K562 (cell line): ENCODE measurements around the gene LPCAT2. TPM values are rescaled to one million over a fixed set of nuclear protein-coding genes. Genes with fewer than 3 reads are reported as not detected.
A peak's percentile ranks its signal among the peaks of the same experiment; 100 is the strongest.

Experiments
- ATAC-seq: fragments of 200-7000 bp; cut with Tn5 transposase; 3 replicates; pipeline ENCODE4 v1.9.1; 2020; ENCODE audit warnings: moderate library complexity
- BruUV-seq: library from RNA; stranded (reverse); fragments of 400-500 nt; replicated peaks from 2 replicates; lab custom pipeline; 2021; lab: Mats Ljungman, UMichigan
- CTCF ChIA-PET: fragments of 300-600 bp; formaldehyde crosslinking; extraction: SDS; loops from one replicate; lab custom pipeline; 2021; ENCODE audit warnings: low intra/inter-chr PET ratio; lab: Yijun Ruan, JAX
- POLR2A ChIA-PET: fragments of 300-600, 350-650 bp; sonication (Branson Sonifier 250); formaldehyde crosslinking; extraction: SDS; loops from one replicate; lab custom pipeline; 2021; ENCODE audit warnings: antibody characterized with exemption, inconsistent platforms; lab: Yijun Ruan, JAX
- DNase-seq, 4 experiments: peaks; one replicate each; pipeline versions ENCODE4 v3.0.0 to v3.0.0-alpha.2; 2011 to 2018; ENCODE audit warnings: low spot score in 3 of 4, mixed read lengths in 3 of 4; ENCODE audit errors: extremely low read depth in 1 of 4
- FAIRE-seq: peaks from 2 replicates; lab custom pipeline; 2011; peaks lifted over from hg19 to GRCh38; lab: Jason Lieb, UNC
- H2AFZ ChIP-seq: 2 replicates; pipeline ENCODE4 v1.6.0; 2011; ENCODE audit warnings: low read depth, low read length, control low read depth, inconsistent platforms
- H3K27ac ChIP-seq: fragments of 200-600 bp; 3 replicates; pipeline ENCODE4 v1.8.0; 2011; ENCODE audit warnings: low read depth, mild to moderate bottlenecking, control low read depth, inconsistent platforms, low read length, moderate library complexity, mixed read lengths; ENCODE audit errors: extremely low read depth
- H3K27me3 ChIP-seq, 2 experiments: fragments of 300-600 bp in 1 of 2; 2 replicates in 1 of 2; 3 replicates in 1 of 2; pipeline versions ENCODE4 v1.6.0 to v1.8.0; 2011; ENCODE audit warnings: inconsistent platforms in 2 of 2, low read length in 2 of 2, mild to moderate bottlenecking in 1 of 2, mixed read lengths in 1 of 2, moderate library complexity in 1 of 2; ENCODE audit not compliant: control insufficient read depth in 2 of 2, insufficient read depth in 2 of 2
- H3K36me3 ChIP-seq: fragments of 300-600 bp; 3 replicates; pipeline ENCODE4 v1.8.0; 2011; ENCODE audit warnings: mild to moderate bottlenecking, low read length, inconsistent platforms; ENCODE audit not compliant: control insufficient read depth, insufficient read depth
- H3K4me1 ChIP-seq, 2 experiments: fragments of 200-600 bp in 1 of 2; replicated peaks in 1 of 2; 2 replicates in 1 of 2; 3 replicates in 1 of 2; pipeline versions ENCODE4 v1.5.1 to v1.8.0; 2011; ENCODE audit warnings: inconsistent platforms in 2 of 2, low read length in 2 of 2, mild to moderate bottlenecking in 1 of 2, mixed read lengths in 1 of 2, moderate library complexity in 1 of 2; ENCODE audit not compliant: control insufficient read depth in 2 of 2, insufficient read depth in 2 of 2
- H3K4me2 ChIP-seq: 2 replicates; pipeline ENCODE4 v1.6.1; 2011; ENCODE audit warnings: low read length, control low read depth, inconsistent platforms, mixed read lengths; ENCODE audit not compliant: insufficient read depth
- H3K4me3 ChIP-seq: fragments of 200-600 bp; sonication (generic), shearing (Covaris generic); 2 replicates; pipeline ENCODE4 v1.5.1; 2016; ENCODE audit warnings: control low read depth, inconsistent platforms
- H3K79me2 ChIP-seq: fragments of 200-600 bp; 3 replicates; pipeline ENCODE4 v1.8.0; 2011; ENCODE audit warnings: low read length, inconsistent platforms; ENCODE audit not compliant: control insufficient read depth, insufficient read depth
- H3K9ac ChIP-seq, 2 experiments: 2 replicates each; pipeline versions ENCODE4 v1.6.0 to v1.6.1; 2011; ENCODE audit warnings: low read depth in 2 of 2, low read length in 2 of 2, control low read depth in 1 of 2, inconsistent platforms in 1 of 2, mild to moderate bottlenecking in 1 of 2, mixed read lengths in 1 of 2; ENCODE audit not compliant: insufficient read depth in 1 of 2
- H3K9me1 ChIP-seq: one replicate; pipeline ENCODE4 v1.6.0; 2011; ENCODE audit warnings: inconsistent platforms, mild to moderate bottlenecking, low read length, moderate library complexity; ENCODE audit not compliant: control insufficient read depth, insufficient read depth
- H3K9me3 ChIP-seq: replicated peaks from 2 replicates; pipeline ENCODE4 v1.5.1; 2011; ENCODE audit warnings: low read depth, low read length, inconsistent platforms; ENCODE audit not compliant: control insufficient read depth, insufficient read depth
- H4K20me1 ChIP-seq: replicated peaks from 2 replicates; pipeline ENCODE4 v1.6.1; 2011; ENCODE audit warnings: low read length, inconsistent platforms, mixed read lengths; ENCODE audit not compliant: control insufficient read depth, insufficient read depth
- AFF1 ChIP-seq, 2 experiments: fragments of 450-650 bp; IDR thresholded peaks; 2 replicates each; pipeline ENCODE4 v1.6.1; 2018; ENCODE audit warnings: mild to moderate bottlenecking in 2 of 2, low read depth in 1 of 2; ENCODE audit not compliant: partially characterized antibody in 2 of 2
- CBFA2T2 ChIP-seq: fragments of 450-650 bp; conservative IDR thresholded peaks from 2 replicates; pipeline ENCODE4 v1.6.1; 2017; ENCODE audit warnings: mild to moderate bottlenecking
- DIDO1 ChIP-seq: fragments of 450-650 bp; IDR thresholded peaks from 2 replicates; pipeline ENCODE4 v1.6.1; 2016; ENCODE audit warnings: low read depth, missing biosample characterization, missing genetic modification characterization
- DLX4 ChIP-seq: fragments of 250-450 bp; sonication (Bioruptor Pico); IDR thresholded peaks from 2 replicates; pipeline ENCODE4 v1.6.1; 2021; ENCODE audit warnings: mild to moderate bottlenecking
- EGR1 ChIP-seq: fragments of 450-650 bp; conservative IDR thresholded peaks from 2 replicates; pipeline ENCODE4 v1.6.1; 2017; ENCODE audit warnings: mild to moderate bottlenecking
- HDAC1 ChIP-seq, 2 experiments: fragments of 450-650 bp; IDR thresholded peaks; 2 replicates each; pipeline ENCODE4 v1.6.1; 2016 to 2017; ENCODE audit warnings: inconsistent platforms in 1 of 2, mild to moderate bottlenecking in 1 of 2, moderate library complexity in 1 of 2
- HDAC2 ChIP-seq: fragments of 450-650 bp; IDR thresholded peaks from 2 replicates; pipeline ENCODE4 v1.6.1; 2016; ENCODE audit warnings: mild to moderate bottlenecking
- HLTF ChIP-seq: fragments of 450-650 bp; IDR thresholded peaks from 2 replicates; pipeline ENCODE4 v1.6.1; 2016
- IRF1 ChIP-seq: sonication (generic); formaldehyde crosslinking; IDR thresholded peaks from 2 replicates; pipeline ENCODE4 v1.8.0; 2022; ENCODE audit warnings: missing genetic modification reagents, mild to moderate bottlenecking, borderline replicate concordance
- KDM1A ChIP-seq, 2 experiments: fragments of 450-650 bp; IDR thresholded peaks; 2 replicates each; pipeline ENCODE4 v1.6.1; 2016; ENCODE audit warnings: mild to moderate bottlenecking in 2 of 2
- KLF6 ChIP-seq: fragments of 250-450 bp; sonication (Bioruptor Pico); IDR thresholded peaks from 2 replicates; pipeline ENCODE4 v1.4.0; 2020; ENCODE audit warnings: mild to moderate bottlenecking, moderate library complexity, borderline replicate concordance
- NCOA6 ChIP-seq: fragments of 450-650 bp; IDR thresholded peaks from 2 replicates; pipeline ENCODE4 v1.6.1; 2017; ENCODE audit warnings: mild to moderate bottlenecking
- NFRKB ChIP-seq: fragments of 450-650 bp; IDR thresholded peaks from 2 replicates; pipeline ENCODE4 v1.6.1; 2016; ENCODE audit warnings: low read depth
- PHF20 ChIP-seq: fragments of 450-650 bp; IDR thresholded peaks from 2 replicates; pipeline ENCODE4 v1.6.1; 2018; ENCODE audit not compliant: partially characterized antibody
- POLR2AphosphoS5 ChIP-seq: IDR thresholded peaks from 2 replicates; pipeline ENCODE4 v1.6.1; 2011; ENCODE audit warnings: mild to moderate bottlenecking, low read depth, low read length, moderate library complexity; ENCODE audit not compliant: control insufficient read depth, insufficient read depth
- PRMT5 ChIP-seq: sonication (generic); formaldehyde crosslinking; IDR thresholded peaks from 2 replicates; pipeline ENCODE4 v1.5.0; 2020; ENCODE audit warnings: missing genetic modification reagents
- SRSF9 ChIP-seq: fragments of 200-400 bp; formaldehyde crosslinking; IDR thresholded peaks from 2 replicates; pipeline ENCODE4 v1.6.1; 2017; ENCODE audit warnings: low read depth, low read length, borderline replicate concordance
- ZNF217 ChIP-seq: sonication (generic); formaldehyde crosslinking; IDR thresholded peaks from 2 replicates; pipeline ENCODE4 v1.8.0; 2022; ENCODE audit warnings: mild to moderate bottlenecking, missing genetic modification reagents
- WGBS: fragments of 100-300 bp; shearing (Covaris generic); methylation state at CpG from one replicate; pipeline ENCODE4 v1.1.6; 2016; ENCODE audit warnings: low coverage, mixed read lengths; ENCODE audit not compliant: insufficient coverage; ENCODE audit errors: missing lambda C conversion rate; 5-methylcytosine and 5-hydroxymethylcytosine counted together
- in situ Hi-C: fragments of 300-500 bp; cut with MboI; formaldehyde crosslinking; loops from 4 replicates; pipeline ENCODE4 v1.15.0; 2018; ENCODE audit warnings: inconsistent platforms, mixed read lengths
- intact Hi-C: fragments of 100-400 bp; cut with micrococcal nuclease; formaldehyde crosslinking; loops from 2 replicates; pipeline ENCODE4 v1.14.2; 2022
- polyA plus RNA-seq, 8 experiments: library from polyadenylated mRNA; depleted of rRNA in 4 of 8; stranded (reverse) in 5 of 8; unstranded in 3 of 8; fragments of >200 nt; fragmentation: Nextera tagmentation in 2 of 8; fragmentation: Illumina TruSeq in 1 of 8; extraction: Ambion mirVana in 2 of 8; extraction: Trizol in 1 of 8; gene quantifications; 2 replicates each; pipeline versions ENCODE4 v1.2.1 to v1.2.3, GENCODE V29; 2011 to 2014; ENCODE audit warnings: inconsistent platforms in 1 of 8, missing spikeins in 1 of 8
- total RNA-seq, 7 experiments: library from RNA; depleted of rRNA in 6 of 7; stranded (reverse); fragments of >200 nt in 6 of 7; fragmentation: Illumina TruSeq in 2 of 7; extraction: Trizol in 2 of 7; gene quantifications; 2 replicates each; pipeline versions ENCODE4 v1.2.1 to v1.2.3, GENCODE V29; 2011 to 2021; ENCODE audit warnings: low replicate concordance in 1 of 7

Gene LPCAT2
- total and polyA plus RNA-seq, 9 of the 15 experiments (the other 6 are each of a cell fraction or from before 2014, with no cell fraction given), result 2.9 to 15.0 (median 7.3) TPM

GRCh38 chr16:55499281-55499680, 9.6 kb upstream of the LPCAT2 start:
- Histone ChIP-seq H4K20me1 (no peaks in the 10 kb centered on the region), H3K27me3 (peaks cover 0 to 11% of the 10 kb centered on the region in 2 experiments; a peak in 4 of 5 replicates), H3K4me1 (peaks cover 4 to 17% of the 10 kb centered on the region in 2 experiments; a peak in 3 of 5 replicates), H3K4me3 (no peak overlapping the region), H3K79me2 (no peaks in the 10 kb centered on the region), H2AFZ (no peak overlapping the region), H3K27ac (no peak overlapping the region), H3K9me3 (no peaks in the 10 kb centered on the region), H3K9me1 (no peaks in the 10 kb centered on the region), H3K36me3 (no peaks in the 10 kb centered on the region), H3K4me2 (no peak overlapping the region), H3K9ac (no peak overlapping the region)
- in situ Hi-C loops, result loop anchor here (10.0 kb wide), 1 partner anchor 346 kb away; no protein-coding TSS in a partner anchor
- TF ChIP-seq PRMT5, result no peak
- no peak for TF ChIP-seq DLX4 (CRISPR knock-in tag)
- no peak for TF ChIP-seq ZNF217 (CRISPR knock-in tag)
- TF ChIP-seq SRSF9, result no peak
- TF ChIP-seq PHF20, result no peak
- no peak for TF ChIP-seq CBFA2T2
- no peak for TF ChIP-seq KDM1A (IDR thresholded peaks at IDR 0.05)
- TF ChIP-seq AFF1 (IDR thresholded peaks at IDR 0.05; ENCODE audit: low read depth in 1 of 2, partially characterized antibody in 2 of 2), result no peak
- TF ChIP-seq KLF6, result no peak
- TF ChIP-seq HLTF, result no peak
- TF ChIP-seq HDAC2, result no peak
- no peak for TF ChIP-seq POLR2AphosphoS5
- no peak for TF ChIP-seq NCOA6
- no peak for TF ChIP-seq NFRKB
- TF ChIP-seq DIDO1 (tag), result no peak
- TF ChIP-seq IRF1 (CRISPR knock-in tag), result no peak
- no peak for TF ChIP-seq HDAC1 (IDR thresholded peaks at IDR 0.05)
- no peak for TF ChIP-seq EGR1
- DNase-seq (peak in 1 of 4 experiments; percentile 1), ATAC-seq (no peak), FAIRE-seq (no peak)
- ChIA-PET CTCF (interaction anchor here (0.6 kb wide), 1 partner anchor 43 kb away, joined by 3 read pairs; no protein-coding TSS in a partner anchor), POLR2A (no interaction called here)
- 3% methylated on average over 3 of the region's 3 CpGs for WGBS
- no TSS peak for BruUV-seq
- intact Hi-C loops, result loop anchor here (10.0 kb wide), 1 partner anchor 146 kb away; no protein-coding TSS in a partner anchor
